Smooth muscle cell (in vitro differentiated cells): Measurements from ENCODE around the gene COMT. TPM values are rescaled to one million over a fixed set of nuclear protein-coding genes. Genes with fewer than 3 reads are reported as not detected.

Experiments
- DNase-seq: peaks from one replicate; lab custom pipeline; 2025; ENCODE audit not compliant: unreplicated experiment; lab: John Stamatoyannopoulos, UW
- H2AFZ ChIP-seq: fragments of 200-600 bp; sonication (generic); 2 replicates; pipeline ENCODE4 v1.6.0; 2016; ENCODE audit warnings: antibody characterized with exemption, low read depth, mild to moderate bottlenecking
- H3F3A ChIP-seq: fragments of 200-600 bp; sonication (generic); 2 replicates; pipeline ENCODE4 v1.6.0; 2017; ENCODE audit warnings: antibody characterized with exemption, low read depth
- H3K27ac ChIP-seq: fragments of 200-600 bp; sonication (generic); 2 replicates; pipeline ENCODE4 v1.5.1; 2016; ENCODE audit warnings: low read depth, mild to moderate bottlenecking
- H3K27me3 ChIP-seq: fragments of 200-600 bp; sonication (generic); 2 replicates; pipeline ENCODE4 v1.6.1; 2016; ENCODE audit warnings: low read depth, mild to moderate bottlenecking
- H3K36me3 ChIP-seq: fragments of 200-600 bp; sonication (generic); 2 replicates; pipeline ENCODE4 v1.5.1; 2016; ENCODE audit warnings: low read depth
- H3K4me1 ChIP-seq: fragments of 200-600 bp; sonication (generic); 2 replicates; pipeline ENCODE4 v1.5.1; 2016; ENCODE audit warnings: low read depth
- H3K4me2 ChIP-seq: fragments of 200-600 bp; sonication (generic); 2 replicates; pipeline ENCODE4 v1.6.0; 2016; ENCODE audit warnings: mild to moderate bottlenecking
- H3K4me3 ChIP-seq: fragments of 200-600 bp; sonication (generic); 2 replicates; pipeline ENCODE4 v1.5.1; 2016; ENCODE audit warnings: mild to moderate bottlenecking
- H3K79me2 ChIP-seq: fragments of 200-600 bp; sonication (generic); 2 replicates; pipeline ENCODE4 v1.6.0; 2016; ENCODE audit warnings: low read depth, mild to moderate bottlenecking
- H3K9ac ChIP-seq: fragments of 200-600 bp; sonication (generic); 2 replicates; pipeline ENCODE4 v1.6.0; 2016; ENCODE audit warnings: low read depth
- H3K9me3 ChIP-seq: fragments of 200-600 bp; sonication (generic); replicated peaks from 2 replicates; pipeline ENCODE4 v1.5.1; 2016; ENCODE audit warnings: low read depth
- H4K20me1 ChIP-seq: fragments of 200-600 bp; sonication (generic); 2 replicates; pipeline ENCODE4 v1.6.0; 2016; ENCODE audit warnings: low read depth
- WGBS: methylation state at CpG from one replicate; pipeline ENCODE4 v1.1.7; 2016; ENCODE audit warnings: low lambda C conversion rate; 5-methylcytosine and 5-hydroxymethylcytosine counted together
- polyA plus RNA-seq: library from polyadenylated mRNA; unstranded; fragments of >200 nt; fragmentation: Nextera tagmentation; extraction: Ambion mirVana; gene quantifications from 2 replicates; pipeline ENCODE4 v1.2.1, GENCODE V29; 2016
- total RNA-seq: library from RNA; depleted of rRNA; stranded (reverse); fragments of >200 nt; gene quantifications from 2 replicates; pipeline ENCODE4 v1.2.3, GENCODE V29; 2014
- TF ChIP-seq, protein P1 (sequence below): fragments of 200-600 bp; sonication (generic); IDR thresholded peaks from 2 replicates; pipeline ENCODE4 v1.5.1; 2017; ENCODE audit warnings: borderline replicate concordance, mild to moderate bottlenecking, antibody characterized with exemption; ENCODE audit not compliant: insufficient read depth, poor library complexity, severe bottlenecking

Gene COMT
- total and polyA plus RNA-seq, 2 experiments from 2014 or later: 4.1 to 6.2 TPM

- Histone ChIP-seq H2AFZ (no peak overlapping the region), H3K4me1 (no peaks in the 10 kb centered on the region), H3K36me3 (no peaks in the 10 kb centered on the region), H3K4me2 (no peak overlapping the region), H3K27me3 (no peaks in the 10 kb centered on the region), H3K27ac (no peak overlapping the region), H3K9me3 (peaks cover 12% of the 10 kb centered on the region), H3K4me3 (no peak overlapping the region), H3K9ac (no peak overlapping the region), H3K79me2 (no peaks in the 10 kb centered on the region), H3F3A (peaks cover 4% of the 10 kb centered on the region), H4K20me1 (no peaks in the 10 kb centered on the region)
- WGBS: 90% methylated on average over 10 of the region's 11 CpGs
- TF ChIP-seq, protein P1, sequence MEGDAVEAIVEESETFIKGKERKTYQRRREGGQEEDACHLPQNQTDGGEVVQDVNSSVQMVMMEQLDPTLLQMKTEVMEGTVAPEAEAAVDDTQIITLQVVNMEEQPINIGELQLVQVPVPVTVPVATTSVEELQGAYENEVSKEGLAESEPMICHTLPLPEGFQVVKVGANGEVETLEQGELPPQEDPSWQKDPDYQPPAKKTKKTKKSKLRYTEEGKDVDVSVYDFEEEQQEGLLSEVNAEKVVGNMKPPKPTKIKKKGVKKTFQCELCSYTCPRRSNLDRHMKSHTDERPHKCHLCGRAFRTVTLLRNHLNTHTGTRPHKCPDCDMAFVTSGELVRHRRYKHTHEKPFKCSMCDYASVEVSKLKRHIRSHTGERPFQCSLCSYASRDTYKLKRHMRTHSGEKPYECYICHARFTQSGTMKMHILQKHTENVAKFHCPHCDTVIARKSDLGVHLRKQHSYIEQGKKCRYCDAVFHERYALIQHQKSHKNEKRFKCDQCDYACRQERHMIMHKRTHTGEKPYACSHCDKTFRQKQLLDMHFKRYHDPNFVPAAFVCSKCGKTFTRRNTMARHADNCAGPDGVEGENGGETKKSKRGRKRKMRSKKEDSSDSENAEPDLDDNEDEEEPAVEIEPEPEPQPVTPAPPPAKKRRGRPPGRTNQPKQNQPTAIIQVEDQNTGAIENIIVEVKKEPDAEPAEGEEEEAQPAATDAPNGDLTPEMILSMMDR: no peak
- no peak for DNase-seq
These were observed 66.8 kb downstream of the COMT start for GRCh38 chr22:20008221-20008995.

DNA sequence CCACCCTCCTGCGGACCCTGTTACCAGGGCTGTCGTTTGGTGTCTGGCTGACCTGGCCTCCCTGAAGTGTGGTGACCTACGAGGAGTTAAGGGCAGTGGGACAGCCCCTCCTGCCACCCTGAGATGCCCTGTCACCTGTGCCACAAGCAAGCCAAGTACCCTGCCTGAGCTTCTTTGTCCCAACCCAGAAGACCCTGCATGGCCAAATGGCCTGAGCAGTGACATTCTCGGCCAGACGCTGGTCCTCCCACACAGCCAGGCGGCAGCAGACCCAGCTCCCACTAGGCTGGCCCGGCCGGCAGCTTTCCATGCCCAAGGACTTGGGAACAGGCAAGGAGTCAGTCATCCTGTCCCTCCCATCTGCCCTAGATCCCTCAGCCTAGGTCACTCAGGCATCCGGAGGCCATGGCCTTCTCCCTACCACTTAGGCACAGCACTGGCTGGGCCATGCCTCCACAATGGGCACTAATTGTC lies 67.5 kb downstream of the COMT start:
- H3K79me2 ChIP-seq: no peaks in the 10 kb centered on the region
- no peaks in the 10 kb centered on the region for H3K4me1 ChIP-seq
- H3K27me3 ChIP-seq: no peaks in the 10 kb centered on the region
- H3K4me2 ChIP-seq: no peak overlapping the region
- H2AFZ ChIP-seq: no peak overlapping the region
- no peaks in the 10 kb centered on the region for H3F3A ChIP-seq
- TF ChIP-seq, protein P1: no peak
- whole genome bisulfite sequencing: 85% methylated on average over 9 of the region's 9 CpGs
- H3K27ac ChIP-seq: no peak overlapping the region
- DNase-seq: no peak
- no peaks in the 10 kb centered on the region for H4K20me1 ChIP-seq
- H3K36me3 ChIP-seq: no peaks in the 10 kb centered on the region
- peaks cover 7% of the 10 kb centered on the region for H3K9me3 ChIP-seq
- H3K9ac ChIP-seq: no peak overlapping the region
- H3K4me3 ChIP-seq: no peak overlapping the region

- Histone ChIP-seq H4K20me1 (no peaks in the 10 kb centered on the region), H3K27ac (no peak overlapping the region), H3K4me2 (no peak overlapping the region), H3F3A (no peaks in the 10 kb centered on the region), H3K4me3 (no peak overlapping the region), H3K9ac (no peak overlapping the region), H3K79me2 (no peaks in the 10 kb centered on the region), H3K9me3 (peaks cover under 1% of the 10 kb centered on the region), H3K36me3 (no peaks in the 10 kb centered on the region), H3K4me1 (no peaks in the 10 kb centered on the region), H3K27me3 (peaks cover 5% of the 10 kb centered on the region), H2AFZ (no peak overlapping the region)
- 96% methylated on average over 8 of the region's 8 CpGs for WGBS
- no peak for DNase-seq
- TF ChIP-seq, protein P1: no peak
These were observed 68.2 kb downstream of the COMT start for GRCh38 chr22:20009582-20010306.
